ENCODE data around the gene PPP1R1A. TPM values are rescaled to one million over a fixed set of nuclear protein-coding genes. Genes with fewer than 3 reads are reported as not detected.

Gene PPP1R1A
- total RNA-seq, 2 experiments from 2014 or later: not detected

DNA sequence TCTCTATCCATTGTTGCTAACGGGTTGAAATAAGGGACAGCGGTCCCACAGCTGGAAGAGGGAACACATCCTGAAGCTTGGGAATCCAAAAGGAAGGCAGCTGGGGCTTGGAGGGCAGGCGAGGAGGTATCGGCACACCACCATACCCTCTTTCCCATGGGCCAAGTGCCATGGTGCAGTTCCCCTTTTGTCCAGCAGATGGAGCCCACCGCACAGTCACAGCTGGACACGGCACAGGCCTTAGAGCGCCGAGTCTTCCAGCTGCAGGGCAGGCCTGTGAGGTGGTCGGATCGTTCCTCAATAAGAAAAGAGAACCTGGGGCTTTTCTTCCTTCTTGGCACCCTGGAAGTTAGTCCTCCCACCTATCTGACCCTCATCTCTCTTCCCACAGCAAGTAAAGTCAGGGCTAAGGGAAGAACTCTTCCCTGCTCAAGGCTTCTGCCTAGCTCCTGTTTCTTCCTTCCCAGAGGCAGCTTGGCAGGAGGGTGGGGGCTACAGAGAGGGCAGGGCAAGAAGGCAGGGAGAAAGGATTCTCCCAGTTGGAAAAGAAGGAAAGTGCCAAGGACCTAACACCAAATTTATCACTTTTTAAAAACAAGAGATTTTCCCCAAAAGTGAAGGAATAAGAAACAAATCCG, 8.6 kb downstream of the PPP1R1A start:
- Mint-ChIP-seq H3K4me1 (no peaks in the 10 kb centered on the region), H3K27ac (no peak overlapping the region), H3K9me3 (no peaks in the 10 kb centered on the region), H3K27me3 (peaks cover 14% of the 10 kb centered on the region), H3K36me3 (ENCODE audit: low read depth) (peaks cover 8% of the 10 kb centered on the region), H3K4me3 (no peak overlapping the region)
- ChIA-PET CTCF (interaction anchor here (0.6 to 3.3 kb wide), 11 partner anchors 8 to 170 kb away, joined by 3 to 15 read pairs (median 3); no protein-coding TSS in a partner anchor), POLR2A (no interaction called here)
- peak; percentile 84 for DNase-seq

- no peaks in the 10 kb centered on the region for H3K4me1 Mint-ChIP-seq
- ChIA-PET CTCF (interaction anchor here (0.6 to 3.3 kb wide), 9 partner anchors 11 to 171 kb away, joined by 3 to 15 read pairs (median 4); no protein-coding TSS in a partner anchor), POLR2A (no interaction called here)
- H3K27me3 Mint-ChIP-seq: peaks cover 9% of the 10 kb centered on the region
- no peak for DNase-seq
- peaks cover 8% of the 10 kb centered on the region for H3K36me3 Mint-ChIP-seq (ENCODE audit: low read depth)
- H3K4me3 Mint-ChIP-seq: no peak overlapping the region
- no peaks in the 10 kb centered on the region for H3K9me3 Mint-ChIP-seq
- H3K27ac Mint-ChIP-seq: no peak overlapping the region
These were observed 9.2 kb downstream of the PPP1R1A start for GRCh38 chr12:54579258-54579657.

GRCh38 chr12:54578778-54579177, 9.7 kb downstream of the PPP1R1A start:
- Mint-ChIP-seq H3K9me3 (no peaks in the 10 kb centered on the region), H3K36me3 (ENCODE audit: low read depth) (peaks cover 9% of the 10 kb centered on the region), H3K4me1 (no peaks in the 10 kb centered on the region), H3K4me3 (no peak overlapping the region), H3K27ac (no peak overlapping the region), H3K27me3 (peaks cover 5% of the 10 kb centered on the region)
- no peak for DNase-seq
- POLR2A ChIA-PET: no interaction called here
- CTCF ChIA-PET: interaction anchor here (0.6 to 3.3 kb wide), 5 partner anchors 14 to 76 kb away, joined by 3 to 15 read pairs (median 5); no protein-coding TSS in a partner anchor

DNA sequence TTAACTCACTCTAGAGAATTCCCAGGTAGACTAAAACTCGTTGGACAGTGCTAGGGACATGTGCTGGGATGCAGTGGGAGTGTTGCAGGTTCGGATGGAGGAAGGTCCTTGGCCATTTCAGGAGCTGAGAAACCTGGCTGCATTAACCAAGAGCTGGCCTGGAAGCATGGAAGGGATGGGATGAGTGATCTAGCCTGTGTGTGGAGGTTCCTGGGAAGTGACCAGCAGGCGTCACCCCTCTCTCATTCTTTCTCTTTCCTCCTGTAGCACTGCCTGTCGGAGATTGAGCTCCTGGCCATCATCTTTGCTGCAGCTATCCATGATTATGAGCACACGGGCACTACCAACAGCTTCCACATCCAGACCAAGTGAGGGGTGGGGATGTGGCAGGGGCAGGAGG, 15.6 kb downstream of the PPP1R1A start:
- Mint-ChIP-seq H3K9me3 (no peaks in the 10 kb centered on the region), H3K36me3 (ENCODE audit: low read depth) (peaks cover 26% of the 10 kb centered on the region), H3K4me1 (no peaks in the 10 kb centered on the region), H3K4me3 (no peak overlapping the region), H3K27me3 (no peaks in the 10 kb centered on the region), H3K27ac (no peak overlapping the region)
- POLR2A ChIA-PET: no interaction called here
- CTCF ChIA-PET: interaction anchor here (1.3 kb wide), 1 partner anchor 45 kb away, joined by 4 read pairs; no protein-coding TSS in a partner anchor
- DNase-seq: no peak

DNA sequence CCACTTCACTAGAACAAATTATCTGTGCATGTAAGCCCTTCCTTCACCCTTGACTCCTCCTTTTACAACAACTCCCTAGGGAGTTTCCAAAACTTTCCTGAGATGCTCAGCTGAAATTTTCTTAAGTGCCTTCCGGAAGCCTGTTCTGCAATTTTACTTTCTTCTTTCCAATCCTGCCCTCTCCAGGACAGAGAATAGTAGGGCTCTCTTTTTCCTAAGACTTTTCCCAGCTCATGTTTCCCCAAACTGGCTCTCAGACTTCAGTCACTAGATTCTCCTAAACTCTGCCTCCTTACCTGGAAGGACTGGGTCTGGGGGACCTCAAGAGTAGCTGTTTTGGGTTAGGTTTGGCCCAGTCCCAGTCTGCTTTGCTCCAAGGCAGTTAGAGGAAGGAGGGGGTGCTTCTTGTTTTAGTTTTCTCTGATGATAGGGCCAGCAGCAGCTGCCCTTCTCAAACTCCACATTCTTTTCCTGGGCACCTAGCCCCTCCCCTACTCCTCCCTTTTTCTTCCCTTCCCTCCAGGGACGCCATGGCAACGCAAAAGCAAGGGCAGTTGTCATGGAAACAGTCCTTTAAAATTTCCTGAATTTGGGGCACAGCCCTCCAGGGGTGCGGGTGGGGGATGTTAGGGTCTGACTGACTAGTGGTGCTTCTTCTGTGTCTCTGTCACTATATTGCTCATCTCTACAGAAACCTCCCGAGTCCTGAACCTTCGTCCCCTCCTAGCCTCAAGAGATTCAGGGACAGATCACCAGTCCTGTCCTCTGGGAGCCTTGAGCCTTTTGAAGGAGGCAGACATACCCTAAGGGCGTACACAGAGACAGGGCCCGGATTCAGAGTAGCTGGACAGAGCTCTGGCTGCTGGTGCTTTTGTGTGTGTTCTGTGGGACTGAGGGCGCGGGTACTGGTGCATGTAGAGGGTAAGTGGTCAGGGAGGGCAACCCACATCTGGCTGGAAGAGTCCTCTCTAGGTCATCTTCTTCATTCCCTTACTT, 17.0 kb downstream of the PPP1R1A start:
- no peak overlapping the region for H3K27ac Mint-ChIP-seq
- peaks cover 29% of the 10 kb centered on the region for H3K36me3 Mint-ChIP-seq (ENCODE audit: low read depth)
- POLR2A ChIA-PET: no interaction called here
- no peak overlapping the region for H3K4me3 Mint-ChIP-seq
- H3K9me3 Mint-ChIP-seq: no peaks in the 10 kb centered on the region
- no peak for DNase-seq
- no peaks in the 10 kb centered on the region for H3K4me1 Mint-ChIP-seq
- H3K27me3 Mint-ChIP-seq: no peaks in the 10 kb centered on the region
- CTCF ChIA-PET: interaction anchor here (0.6 to 1.4 kb wide), 3 partner anchors 9 to 37 kb away, joined by 3 read pairs; no protein-coding TSS in a partner anchor

DNA sequence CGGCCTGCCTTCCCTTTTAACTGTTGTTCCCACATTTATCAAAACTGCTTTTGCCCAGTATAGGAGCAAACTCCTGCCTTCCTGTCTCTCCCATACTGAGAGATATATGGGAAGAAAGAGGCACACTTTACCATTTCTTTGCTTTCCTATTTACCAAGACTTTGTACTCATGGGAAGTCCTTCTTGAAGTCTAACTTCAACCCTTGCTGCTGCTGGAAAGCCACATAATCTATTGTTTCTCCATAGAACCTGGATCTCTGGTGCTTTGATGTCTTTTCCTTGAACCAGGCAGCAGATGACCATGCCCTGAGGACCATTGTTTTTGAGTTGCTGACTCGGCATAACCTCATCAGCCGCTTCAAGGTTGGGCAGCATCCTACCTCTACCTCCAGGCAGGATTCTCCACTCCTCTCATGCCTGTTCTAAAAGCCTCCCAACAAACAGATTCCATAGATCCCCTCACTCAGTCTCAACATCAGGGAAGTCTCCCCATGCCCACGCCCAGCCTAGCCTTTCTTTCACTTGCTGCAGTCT, 18.4 kb downstream of the PPP1R1A start:
- no peak for DNase-seq
- Mint-ChIP-seq H3K27ac (no peak overlapping the region), H3K36me3 (ENCODE audit: low read depth) (peaks cover 27% of the 10 kb centered on the region), H3K27me3 (no peaks in the 10 kb centered on the region), H3K9me3 (no peaks in the 10 kb centered on the region), H3K4me3 (no peak overlapping the region), H3K4me1 (peaks cover 4% of the 10 kb centered on the region)
- POLR2A ChIA-PET: no interaction called here
- CTCF ChIA-PET: no interaction called here

- Mint-ChIP-seq H3K9me3 (no peaks in the 10 kb centered on the region), H3K27ac (no peak overlapping the region), H3K4me1 (peaks cover 7% of the 10 kb centered on the region), H3K36me3 (ENCODE audit: low read depth) (peaks cover 25% of the 10 kb centered on the region), H3K4me3 (no peak overlapping the region), H3K27me3 (no peaks in the 10 kb centered on the region)
- ChIA-PET CTCF (interaction anchor here (1.3 to 1.4 kb wide), 2 partner anchors 11 kb away, joined by 3 to 4 read pairs; no protein-coding TSS in a partner anchor), POLR2A (no interaction called here)
- no peak for DNase-seq
These were observed 19.4 kb downstream of the PPP1R1A start for GRCh38 chr12:54569072-54569471.

DNA sequence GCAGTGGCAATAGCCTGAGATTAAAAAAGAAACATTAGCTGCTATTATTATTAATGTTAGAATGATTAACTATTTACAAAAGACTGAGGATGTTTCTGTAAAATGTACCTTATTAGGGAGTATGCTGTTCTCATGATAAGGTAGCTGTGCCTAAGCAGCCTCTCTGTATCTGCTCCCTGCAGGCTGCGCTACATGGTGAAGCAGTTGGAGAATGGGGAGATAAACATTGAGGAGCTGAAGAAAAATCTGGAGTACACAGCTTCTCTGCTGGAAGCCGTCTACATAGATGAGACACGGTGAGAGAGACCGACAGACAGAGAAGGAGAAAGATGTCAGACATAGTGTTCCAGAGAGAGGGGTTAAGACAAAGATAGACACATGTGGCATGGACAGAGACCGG, 21.7 kb downstream of the PPP1R1A start:
- POLR2A ChIA-PET: no interaction called here
- no peaks in the 10 kb centered on the region for H3K27me3 Mint-ChIP-seq
- no peak overlapping the region for H3K27ac Mint-ChIP-seq
- peaks cover 27% of the 10 kb centered on the region for H3K4me1 Mint-ChIP-seq
- no peak for DNase-seq
- H3K36me3 Mint-ChIP-seq (ENCODE audit: low read depth): peaks cover 24% of the 10 kb centered on the region
- H3K9me3 Mint-ChIP-seq: no peaks in the 10 kb centered on the region
- CTCF ChIA-PET: interaction anchor here (0.7 to 3.2 kb wide), 2 partner anchors 12 to 20 kb away, joined by 3 to 15 read pairs; no protein-coding TSS in a partner anchor
- H3K4me3 Mint-ChIP-seq: no peak overlapping the region

DNA sequence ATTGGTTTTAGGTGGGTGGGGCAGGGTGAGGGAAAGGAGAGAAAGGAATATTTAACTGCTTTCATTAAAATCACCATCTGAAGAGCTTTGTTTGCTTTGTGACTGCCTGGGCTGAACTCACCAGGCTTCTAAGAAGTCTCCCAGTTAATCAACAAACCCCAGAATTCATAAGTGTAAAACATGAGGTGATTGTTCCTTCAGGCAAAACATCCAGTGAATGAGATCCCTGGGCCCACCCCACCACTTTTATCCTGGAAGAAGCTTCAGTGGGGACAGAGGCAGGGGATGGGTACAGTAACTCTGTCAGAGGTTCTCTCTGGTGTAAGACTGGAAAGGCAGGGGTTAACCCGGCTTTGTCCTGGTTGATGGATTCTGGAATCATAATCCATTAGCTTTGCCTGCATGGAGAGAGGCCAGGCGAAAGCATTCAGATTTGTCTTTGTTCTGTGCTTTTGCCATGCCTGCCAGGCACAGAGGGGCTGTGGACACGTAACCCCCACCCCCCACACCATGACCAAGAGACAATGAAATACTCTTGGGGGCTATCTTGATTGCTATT, 22.4 kb downstream of the PPP1R1A start:
- peaks cover 26% of the 10 kb centered on the region for H3K36me3 Mint-ChIP-seq (ENCODE audit: low read depth)
- H3K4me3 Mint-ChIP-seq: no peak overlapping the region
- H3K27me3 Mint-ChIP-seq: no peaks in the 10 kb centered on the region
- ChIA-PET CTCF (interaction anchor here (1.4 to 3.2 kb wide), 2 partner anchors 13 to 16 kb away, joined by 3 to 15 read pairs; partner anchors contain the start of gene PDE1B), POLR2A (no interaction called here)
- peaks cover 34% of the 10 kb centered on the region for H3K4me1 Mint-ChIP-seq
- H3K27ac Mint-ChIP-seq: no peak overlapping the region
- no peak for DNase-seq
- H3K9me3 Mint-ChIP-seq: no peaks in the 10 kb centered on the region

GRCh38 chr12:54565310-54565985, 23.0 kb downstream of the PPP1R1A start:
- Mint-ChIP-seq H3K4me3 (no peak overlapping the region), H3K27me3 (no peaks in the 10 kb centered on the region), H3K4me1 (peaks cover 40% of the 10 kb centered on the region), H3K36me3 (ENCODE audit: low read depth) (peaks cover 25% of the 10 kb centered on the region), H3K9me3 (no peaks in the 10 kb centered on the region), H3K27ac (no peak overlapping the region)
- no peak for DNase-seq
- CTCF ChIA-PET: interaction anchor here (1.4 to 3.2 kb wide), 2 partner anchors 14 to 16 kb away, joined by 3 to 15 read pairs; partner anchors contain the start of gene PDE1B
- POLR2A ChIA-PET: no interaction called here

GRCh38 chr12:54564768-54565167, 23.7 kb downstream of the PPP1R1A start:
- Mint-ChIP-seq H3K9me3 (no peaks in the 10 kb centered on the region), H3K27me3 (no peaks in the 10 kb centered on the region), H3K4me1 (peaks cover 47% of the 10 kb centered on the region), H3K36me3 (ENCODE audit: low read depth) (peaks cover 21% of the 10 kb centered on the region), H3K27ac (no peak overlapping the region), H3K4me3 (no peak overlapping the region)
- ChIA-PET CTCF (interaction anchor here (0.6 to 3.2 kb wide), 4 partner anchors 11 to 31 kb away, joined by 3 to 15 read pairs (median 3); partner anchors contain the start of gene PDE1B), POLR2A (no interaction called here)
- DNase-seq: no peak

- ChIA-PET POLR2A (no interaction called here), CTCF (interaction anchor here (1.3 to 3.2 kb wide), 3 partner anchors 15 to 32 kb away, joined by 3 to 15 read pairs (median 6); partner anchors contain the start of gene PDE1B)
- H3K4me1 Mint-ChIP-seq: peaks cover 53% of the 10 kb centered on the region
- no peaks in the 10 kb centered on the region for H3K27me3 Mint-ChIP-seq
- peaks cover 16% of the 10 kb centered on the region for H3K36me3 Mint-ChIP-seq (ENCODE audit: low read depth)
- H3K9me3 Mint-ChIP-seq: no peaks in the 10 kb centered on the region
- H3K4me3 Mint-ChIP-seq: no peak overlapping the region
- H3K27ac Mint-ChIP-seq: no peak overlapping the region
- DNase-seq: no peak
These were observed 24.7 kb downstream of the PPP1R1A start for GRCh38 chr12:54563787-54564186.
